ENCODE measurements around the gene MIB1.

MIB1 gene

GRCh38 chr18:21896732-21897336, 156.2 kb downstream of the MIB1 start:
- no peak for DNase-seq (ENCODE audit: low spot score)

- peak; percentile 18 for DNase-seq (ENCODE audit: low spot score)
These were observed 157.2 kb downstream of the MIB1 start for GRCh38 chr18:21897811-21898210.

GRCh38 chr18:21900605-21901352, 160.2 kb downstream of the MIB1 start:
- no peak for DNase-seq (ENCODE audit: low spot score)

- DNase-seq (ENCODE audit: low spot score), result no peak
These were observed 160.9 kb downstream of the MIB1 start for GRCh38 chr18:21901423-21901945.

GRCh38 chr18:21903709-21904108, 163.1 kb downstream of the MIB1 start:
- DNase-seq (ENCODE audit: low spot score), result no peak

- no peak for DNase-seq (ENCODE audit: low spot score)
These were observed 164.3 kb downstream of the MIB1 start for GRCh38 chr18:21904856-21905255.

- no peak for DNase-seq (ENCODE audit: low spot score)
These were observed 166.9 kb downstream of the MIB1 start for GRCh38 chr18:21907451-21907850.

GRCh38 chr18:21908711-21909110, 168.1 kb downstream of the MIB1 start:
- no peak for DNase-seq (ENCODE audit: low spot score)

GRCh38 chr18:21910906-21911305, 170.3 kb downstream of the MIB1 start:
- DNase-seq (ENCODE audit: low spot score), result no peak

GRCh38 chr18:21911551-21911950, 171.0 kb downstream of the MIB1 start:
- DNase-seq (ENCODE audit: low spot score), result no peak

- DNase-seq (ENCODE audit: low spot score), result no peak
These were observed 172.0 kb downstream of the MIB1 start for GRCh38 chr18:21912339-21913239.

- DNase-seq (ENCODE audit: low spot score), result no peak
These were observed 174.2 kb downstream of the MIB1 start for GRCh38 chr18:21914739-21915319.

GRCh38 chr18:21915546-21915945, 175.0 kb downstream of the MIB1 start:
- DNase-seq (ENCODE audit: low spot score), result no peak

GRCh38 chr18:21916594-21916993, 176.0 kb downstream of the MIB1 start:
- DNase-seq (ENCODE audit: low spot score), result no peak

- no peak for DNase-seq (ENCODE audit: low spot score)
These were observed 178.1 kb downstream of the MIB1 start for GRCh38 chr18:21918693-21919092.
